Stimulated activated naive CD8-positive, alpha-beta T cell treated with anti-CD3 and anti-CD28 coated beads, Interleukin-15, Interleukin-2, amounts not matched to agents 100 ng/mL and 50 ng/mL, for 24 hours (primary cell): ENCODE data around the gene CGA.
"Not testable (repeated sequence)": the region's sequence is repeated elsewhere in the genome, so short reads cannot be mapped to it uniquely, and the experiment has no call there.

ENCODE experiments used
- H3K27ac Mint-ChIP-seq: one replicate; pipeline ENCODE4 v1.8.0; 2021; ENCODE audit warnings: mild to moderate bottlenecking, mixed read lengths
- H3K27me3 Mint-ChIP-seq: one replicate; pipeline ENCODE4 v1.8.0; 2021; ENCODE audit warnings: mixed read lengths
- H3K36me3 Mint-ChIP-seq: one replicate; pipeline ENCODE4 v1.8.0; 2021; ENCODE audit warnings: low read depth, mixed read lengths
- H3K4me1 Mint-ChIP-seq: one replicate; pipeline ENCODE4 v1.8.0; 2021; ENCODE audit warnings: low read depth, mixed read lengths
- H3K4me3 Mint-ChIP-seq: one replicate; pipeline ENCODE4 v1.8.0; 2021; ENCODE audit warnings: mild to moderate bottlenecking, mixed read lengths
- H3K9me3 Mint-ChIP-seq: one replicate; pipeline ENCODE4 v1.8.0; 2021; ENCODE audit warnings: mixed read lengths

Gene CGA

GRCh38 chr6:87095087-87095509 is at the start of gene CGA:
Gene CGA, minus strand, starts transcription at chr6:87095106. Its CDS starts 6,906 bp downstream, at chr6:87088200.
- H3K27ac Mint-ChIP-seq, result no peak within 1 kb of the TSS
- no peak within 1 kb of the TSS for H3K4me3 Mint-ChIP-seq
- no peaks in the 10 kb centered on the region for H3K9me3 Mint-ChIP-seq
- no peaks in the 10 kb centered on the region for H3K36me3 Mint-ChIP-seq
- H3K27me3 Mint-ChIP-seq, result peaks cover 32% of the 10 kb centered on the region
- H3K4me1 Mint-ChIP-seq, result peaks cover 4% of the 10 kb centered on the region

- not testable (repeated sequence) for H3K4me3 Mint-ChIP-seq, H3K4me1 Mint-ChIP-seq, H3K9me3 Mint-ChIP-seq, H3K27ac Mint-ChIP-seq, H3K36me3 Mint-ChIP-seq
- H3K27me3 Mint-ChIP-seq, result peaks cover 15% of the 10 kb centered on the region
Measured at GRCh38 chr6:87139927-87140326, 45.0 kb upstream of the CGA start.

GRCh38 chr6:87139236-87139635 is 44.3 kb upstream of the CGA start:
- Mint-ChIP-seq H3K4me3 (no peak overlapping the region), H3K36me3 (no peaks in the 10 kb centered on the region), H3K4me1 (peaks cover 3% of the 10 kb centered on the region), H3K27ac (no peak overlapping the region), H3K9me3 (no peaks in the 10 kb centered on the region), H3K27me3 (peaks cover 15% of the 10 kb centered on the region)

DNA sequence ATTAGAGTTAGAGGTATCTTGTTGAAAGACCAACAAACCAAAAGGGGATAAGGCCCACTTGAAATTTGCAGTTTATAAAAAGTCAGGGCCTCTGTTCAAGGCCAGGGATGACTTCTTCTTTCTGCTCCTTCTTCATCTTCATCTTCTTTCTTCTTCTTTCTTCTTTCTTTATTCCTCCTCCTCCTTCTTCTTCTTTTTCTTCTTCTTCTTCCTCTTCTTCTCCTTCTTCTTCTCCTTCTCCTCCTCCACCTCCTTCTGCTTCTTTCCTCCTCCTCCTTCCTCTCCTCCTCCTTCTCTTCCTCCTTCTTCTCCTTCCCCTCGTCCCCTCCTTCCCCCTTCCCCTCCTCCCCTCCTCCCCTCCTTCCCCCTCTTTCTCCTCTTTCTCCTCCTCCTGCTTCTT is 42.1 kb upstream of the CGA start:
- no peaks in the 10 kb centered on the region for H3K36me3 Mint-ChIP-seq
- peaks cover 3% of the 10 kb centered on the region for H3K4me1 Mint-ChIP-seq
- H3K27me3 Mint-ChIP-seq, result peaks cover 6% of the 10 kb centered on the region
- no peak overlapping the region for H3K27ac Mint-ChIP-seq
- no peaks in the 10 kb centered on the region for H3K9me3 Mint-ChIP-seq
- no peak overlapping the region for H3K4me3 Mint-ChIP-seq

GRCh38 chr6:87127737-87128136 is 32.8 kb upstream of the CGA start:
- Mint-ChIP-seq H3K27ac (no peak overlapping the region), H3K4me3 (no peak overlapping the region), H3K36me3 (no peaks in the 10 kb centered on the region), H3K4me1 (no peaks in the 10 kb centered on the region), H3K9me3 (no peaks in the 10 kb centered on the region), H3K27me3 (peaks cover 12% of the 10 kb centered on the region)

DNA sequence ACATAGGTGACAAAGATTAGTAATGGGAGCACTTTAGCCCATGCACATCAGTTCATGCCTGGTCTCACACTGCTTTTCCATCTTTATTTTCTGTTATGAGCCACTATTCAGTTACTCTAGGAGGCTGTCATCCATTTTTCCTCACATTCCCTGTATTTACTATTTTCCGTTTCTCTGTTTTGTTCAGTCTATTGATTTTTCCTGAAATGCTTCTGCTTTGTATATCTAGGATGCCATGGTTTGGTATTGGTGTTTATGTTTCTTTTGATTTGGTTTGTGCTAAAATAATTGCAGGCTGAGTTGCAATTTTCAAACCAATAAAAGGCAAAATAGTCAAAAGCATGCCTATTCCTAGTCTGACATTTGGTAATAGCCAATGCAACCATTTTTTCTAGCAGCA is 31.6 kb upstream of the CGA start:
- Mint-ChIP-seq H3K27ac (no peak overlapping the region), H3K4me1 (no peaks in the 10 kb centered on the region), H3K9me3 (no peaks in the 10 kb centered on the region), H3K36me3 (no peaks in the 10 kb centered on the region), H3K27me3 (peaks cover 21% of the 10 kb centered on the region), H3K4me3 (no peak overlapping the region)

DNA sequence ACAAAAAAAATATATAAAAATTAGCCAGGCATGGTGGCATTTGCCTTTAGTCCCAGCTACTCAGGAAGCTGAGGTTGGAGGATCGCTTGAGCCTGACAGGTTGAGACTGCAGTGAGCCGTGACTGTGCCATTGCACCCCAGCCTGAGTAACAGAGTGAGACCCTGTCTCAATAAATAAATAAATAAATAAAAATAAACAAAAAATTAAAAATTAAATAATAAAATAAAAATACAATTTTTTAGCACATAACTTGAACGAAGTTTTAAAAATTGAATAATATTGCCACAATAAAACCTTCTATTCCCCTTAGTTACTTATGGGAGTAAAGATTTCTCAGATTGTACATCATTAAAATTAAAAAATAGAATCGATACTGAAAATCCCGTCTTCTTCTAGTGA is 29.2 kb upstream of the CGA start:
- no peaks in the 10 kb centered on the region for H3K36me3 Mint-ChIP-seq

DNA sequence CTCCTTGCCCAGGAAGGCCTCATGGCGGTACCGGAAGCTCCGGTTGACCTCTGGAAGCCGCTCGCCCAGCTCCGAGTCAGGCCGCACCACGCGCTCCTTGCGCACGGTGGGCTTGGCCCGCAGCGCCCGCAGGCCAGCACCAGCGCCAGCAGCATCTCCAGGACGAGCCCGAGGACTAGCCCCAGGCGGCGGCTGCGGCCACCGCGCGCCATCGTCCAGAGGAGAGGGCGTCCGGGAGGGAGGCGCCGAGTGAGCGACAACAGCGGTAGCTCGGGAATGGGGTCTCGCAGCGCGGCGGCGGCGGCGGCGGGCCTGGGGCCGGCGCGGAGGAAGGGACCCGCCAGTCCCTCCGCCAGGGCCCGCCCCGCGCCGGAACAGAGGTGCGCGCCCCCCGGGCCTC is 27.6 kb upstream of the CGA start:
- no peak overlapping the region for H3K27ac Mint-ChIP-seq
- H3K4me1 Mint-ChIP-seq, result no peaks in the 10 kb centered on the region
- H3K4me3 Mint-ChIP-seq, result no peak overlapping the region
- H3K36me3 Mint-ChIP-seq, result no peaks in the 10 kb centered on the region
- peaks cover 22% of the 10 kb centered on the region for H3K27me3 Mint-ChIP-seq
- H3K9me3 Mint-ChIP-seq, result no peaks in the 10 kb centered on the region

More for the DNA sequence above, 29.2 kb upstream of the CGA start:
- Mint-ChIP-seq H3K9me3 (no peaks in the 10 kb centered on the region), H3K4me3 (no peak overlapping the region), H3K27me3 (peaks cover 22% of the 10 kb centered on the region), H3K27ac (no peak overlapping the region), H3K4me1 (no peaks in the 10 kb centered on the region)

DNA sequence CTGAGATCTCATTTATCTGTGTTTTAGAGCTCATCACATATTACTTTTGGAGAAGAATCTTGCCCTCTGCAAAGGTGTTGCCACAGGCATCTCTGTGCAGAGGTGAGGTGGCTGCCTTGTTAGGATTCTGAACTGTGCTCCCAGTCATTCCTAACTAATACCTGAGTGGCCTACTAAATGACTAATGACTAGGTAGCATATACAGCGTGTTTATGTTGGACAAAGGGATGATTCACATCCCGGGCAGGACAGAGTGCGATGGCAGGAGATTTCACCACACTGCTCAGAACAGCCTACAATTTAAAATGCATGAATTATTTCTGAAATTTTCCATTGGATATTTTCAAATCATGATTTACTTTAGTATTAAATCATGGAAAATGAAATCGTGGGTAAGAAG is 23.1 kb upstream of the CGA start:
- H3K36me3 Mint-ChIP-seq, result no peaks in the 10 kb centered on the region
- H3K27ac Mint-ChIP-seq, result no peak overlapping the region
- H3K9me3 Mint-ChIP-seq, result no peaks in the 10 kb centered on the region

DNA sequence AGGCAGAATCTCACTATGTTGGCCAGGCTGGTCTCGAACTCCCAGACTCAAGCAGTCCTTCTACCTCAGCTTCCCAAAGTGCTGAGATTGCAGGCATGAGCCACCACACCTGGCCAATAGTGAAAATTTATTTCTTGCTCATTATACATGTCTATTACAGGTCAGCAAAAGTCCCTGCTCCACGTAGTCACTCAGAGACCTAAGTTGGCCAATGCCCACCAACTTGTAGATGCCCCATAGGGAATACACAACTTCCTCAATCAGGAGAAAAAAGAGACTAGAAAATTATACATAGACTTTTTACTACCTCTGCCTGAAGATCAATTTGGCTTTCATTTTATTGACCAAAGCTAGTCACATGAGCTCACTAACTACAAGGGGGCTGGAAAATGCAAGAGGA is 22.0 kb upstream of the CGA start:
- H3K4me3 Mint-ChIP-seq, result no peak overlapping the region
- H3K27ac Mint-ChIP-seq, result no peak overlapping the region
- H3K4me1 Mint-ChIP-seq, result peaks cover 7% of the 10 kb centered on the region
- no peaks in the 10 kb centered on the region for H3K36me3 Mint-ChIP-seq
- H3K27me3 Mint-ChIP-seq, result peaks cover 10% of the 10 kb centered on the region
- no peaks in the 10 kb centered on the region for H3K9me3 Mint-ChIP-seq

More for the DNA sequence above, 23.1 kb upstream of the CGA start:
- Mint-ChIP-seq H3K4me1 (peaks cover 7% of the 10 kb centered on the region), H3K4me3 (no peak overlapping the region), H3K27me3 (peaks cover 18% of the 10 kb centered on the region)

GRCh38 chr6:87115402-87116135 is 20.7 kb upstream of the CGA start:
- peaks cover 11% of the 10 kb centered on the region for H3K27me3 Mint-ChIP-seq
- no peak overlapping the region for H3K27ac Mint-ChIP-seq
- H3K9me3 Mint-ChIP-seq, result no peaks in the 10 kb centered on the region
- peaks cover 7% of the 10 kb centered on the region for H3K4me1 Mint-ChIP-seq
- no peak overlapping the region for H3K4me3 Mint-ChIP-seq
- no peaks in the 10 kb centered on the region for H3K36me3 Mint-ChIP-seq

GRCh38 chr6:87110636-87111035 is 15.7 kb upstream of the CGA start:
- no peaks in the 10 kb centered on the region for H3K36me3 Mint-ChIP-seq
- no peaks in the 10 kb centered on the region for H3K9me3 Mint-ChIP-seq
- peaks cover 2% of the 10 kb centered on the region for H3K4me1 Mint-ChIP-seq
- H3K27ac Mint-ChIP-seq, result no peak overlapping the region
- H3K27me3 Mint-ChIP-seq, result peaks cover 27% of the 10 kb centered on the region
- H3K4me3 Mint-ChIP-seq, result no peak overlapping the region

- Mint-ChIP-seq H3K9me3 (no peaks in the 10 kb centered on the region), H3K36me3 (no peaks in the 10 kb centered on the region), H3K4me1 (no peaks in the 10 kb centered on the region), H3K27me3 (peaks cover 18% of the 10 kb centered on the region), H3K27ac (no peak overlapping the region), H3K4me3 (no peak overlapping the region)
Measured at GRCh38 chr6:87105823-87106222, 10.9 kb upstream of the CGA start.

GRCh38 chr6:87104667-87105066 is 9.8 kb upstream of the CGA start:
- H3K4me3 Mint-ChIP-seq, result no peak overlapping the region
- no peaks in the 10 kb centered on the region for H3K9me3 Mint-ChIP-seq
- peaks cover 13% of the 10 kb centered on the region for H3K27me3 Mint-ChIP-seq
- no peaks in the 10 kb centered on the region for H3K4me1 Mint-ChIP-seq
- H3K27ac Mint-ChIP-seq, result no peak overlapping the region
- no peaks in the 10 kb centered on the region for H3K36me3 Mint-ChIP-seq

GRCh38 chr6:87103977-87104601 is 9.2 kb upstream of the CGA start:
- Mint-ChIP-seq H3K27ac (no peak overlapping the region), H3K4me3 (no peak overlapping the region), H3K9me3 (no peaks in the 10 kb centered on the region), H3K27me3 (peaks cover 11% of the 10 kb centered on the region), H3K36me3 (no peaks in the 10 kb centered on the region), H3K4me1 (no peaks in the 10 kb centered on the region)

- Mint-ChIP-seq H3K27me3 (peaks cover 9% of the 10 kb centered on the region), H3K4me1 (no peaks in the 10 kb centered on the region), H3K9me3 (no peaks in the 10 kb centered on the region), H3K36me3 (no peaks in the 10 kb centered on the region), H3K27ac (no peak overlapping the region), H3K4me3 (no peak overlapping the region)
Measured at GRCh38 chr6:87102151-87102621, 7.3 kb upstream of the CGA start.
